SU-DHL-6 (cell line): Measurements from ENCODE around the gene PANK3.

Experiments
- H2AFZ ChIP-seq: fragments of 200-600 bp; sonication (generic); 2 replicates; pipeline ENCODE4 v1.6.1; 2014; ENCODE audit warnings: low read depth, mild to moderate bottlenecking, moderate library complexity, mixed read lengths, antibody characterized with exemption, low read length; ENCODE audit not compliant: severe bottlenecking
- H3F3A ChIP-seq: fragments of 200-600 bp; shearing (Covaris generic); 2 replicates; pipeline ENCODE4 v1.6.0; 2016; ENCODE audit warnings: antibody characterized with exemption, mild to moderate bottlenecking; ENCODE audit not compliant: insufficient read depth
- H3K27ac ChIP-seq: fragments of 200-600 bp; sonication (generic); 2 replicates; pipeline ENCODE4 v1.5.1; 2016; ENCODE audit warnings: low read depth, mild to moderate bottlenecking, low read length, moderate library complexity, mixed read lengths
- H3K27me3 ChIP-seq: fragments of 200-600 bp; sonication (generic), shearing (Covaris generic); 2 replicates; pipeline ENCODE4 v1.6.0; 2014; ENCODE audit warnings: mild to moderate bottlenecking, low read length
- H3K36me3 ChIP-seq: fragments of 200-600 bp; sonication (generic); 2 replicates; pipeline ENCODE4 v1.6.1; 2014; ENCODE audit warnings: mild to moderate bottlenecking, low read length, mixed read lengths
- H3K4me2 ChIP-seq: fragments of 300-600, 200-600 bp; shearing (Covaris generic), sonication (generic); 2 replicates; pipeline ENCODE4 v1.6.0; 2014; ENCODE audit warnings: low read length, low read depth, mild to moderate bottlenecking; ENCODE audit not compliant: poor library complexity, severe bottlenecking
- H3K4me3 ChIP-seq: fragments of 200-600 bp; sonication (generic); 2 replicates; pipeline ENCODE4 v1.5.1; 2014; ENCODE audit warnings: antibody characterized with exemption, low read length, mild to moderate bottlenecking, mixed read lengths; ENCODE audit not compliant: insufficient read depth, poor library complexity, severe bottlenecking
- H3K79me2 ChIP-seq: fragments of 200-600 bp; sonication (generic); 2 replicates; pipeline ENCODE4 v1.6.1; 2014; ENCODE audit warnings: mild to moderate bottlenecking, low read length, moderate library complexity; ENCODE audit not compliant: insufficient read depth
- H3K9ac ChIP-seq: fragments of 200-600 bp; sonication (generic); 2 replicates; pipeline ENCODE4 v1.7.0; 2014; ENCODE audit warnings: mild to moderate bottlenecking, low read length
- H3K9me2 ChIP-seq: fragments of 200-600 bp; sonication (generic); replicated peaks from 2 replicates; pipeline ENCODE4 v1.6.1; 2014; ENCODE audit warnings: low read length; ENCODE audit not compliant: insufficient read depth
- H3K9me3 ChIP-seq: fragments of 200-600 bp; sonication (generic); 2 replicates; pipeline ENCODE4 v1.6.1; 2014; ENCODE audit warnings: low read length, mixed read lengths; ENCODE audit not compliant: insufficient read depth
- H4K20me1 ChIP-seq: fragments of 200-600 bp; sonication (generic); 2 replicates; pipeline ENCODE4 v1.6.1; 2014; ENCODE audit warnings: low read depth, mild to moderate bottlenecking, antibody characterized with exemption, low read length, moderate library complexity, mixed read lengths
- EZH2phosphoT487 ChIP-seq: fragments of 200-600 bp; sonication (generic), shearing (Covaris generic); conservative IDR thresholded peaks from 2 replicates; pipeline ENCODE4 v1.6.1; 2018; ENCODE audit warnings: mild to moderate bottlenecking, antibody characterized with exemption, low read length, moderate library complexity, mixed read lengths
- TF ChIP-seq, protein P1 (sequence below): fragments of 200-600 bp; sonication (generic); IDR thresholded peaks from one replicate; pipeline ENCODE4 v1.5.1; 2017; ENCODE audit warnings: antibody characterized with exemption, mild to moderate bottlenecking, low read length, moderate library complexity; ENCODE audit not compliant: insufficient read depth, poor library complexity, severe bottlenecking

PANK3 gene

DNA sequence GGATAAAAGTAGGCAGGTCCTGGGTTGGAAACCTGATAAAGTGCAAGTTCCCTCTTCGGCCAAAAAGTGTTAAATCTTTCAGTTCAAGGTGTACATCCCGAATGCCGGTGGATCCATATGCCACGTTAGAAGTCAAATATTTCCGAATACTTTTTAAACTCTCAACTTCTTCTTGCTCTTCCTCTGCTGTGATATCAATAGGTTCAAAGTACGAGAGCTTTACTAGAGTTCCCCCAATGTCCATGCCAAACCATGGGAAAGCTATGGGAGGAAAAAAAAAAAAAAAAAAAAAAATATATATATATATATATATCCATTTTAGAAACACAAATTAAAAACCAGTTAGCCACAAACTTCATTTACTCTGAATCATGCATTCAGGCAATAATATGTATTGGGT lies 10.4 kb downstream of the PANK3 start:
- no peaks in the 10 kb centered on the region for H3K27me3 ChIP-seq

DNA sequence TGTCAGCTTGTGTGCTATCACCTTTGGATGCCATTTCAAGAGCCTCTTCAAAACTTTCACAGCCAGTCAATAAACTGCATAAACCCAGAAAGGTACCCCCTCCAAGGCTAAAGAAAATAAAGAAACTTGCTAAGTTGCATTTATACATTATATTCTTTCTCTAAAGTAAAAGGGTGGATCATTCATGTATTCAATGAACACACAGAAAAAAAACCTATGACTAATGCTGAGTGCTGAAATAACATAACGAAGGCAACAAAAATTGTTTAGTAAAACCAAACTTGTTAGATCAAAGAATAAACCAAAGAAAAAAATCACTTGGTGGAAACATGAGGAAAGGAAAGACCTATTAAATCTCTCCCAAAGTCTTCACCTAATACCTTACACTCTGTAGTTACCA lies 15.2 kb downstream of the PANK3 start:
- Histone ChIP-seq H4K20me1 (peaks cover 50% of the 10 kb centered on the region), H3K79me2 (peaks cover 67% of the 10 kb centered on the region)

More for the DNA sequence above, 10.4 kb downstream of the PANK3 start:
- H3K4me3 ChIP-seq: no peak overlapping the region
- no peak overlapping the region for H3K4me2 ChIP-seq
- H3K9ac ChIP-seq: no peak overlapping the region
- H3K36me3 ChIP-seq: peaks cover 40% of the 10 kb centered on the region; the same call in 1 of the 2 replicates
- TF ChIP-seq, protein P1, sequence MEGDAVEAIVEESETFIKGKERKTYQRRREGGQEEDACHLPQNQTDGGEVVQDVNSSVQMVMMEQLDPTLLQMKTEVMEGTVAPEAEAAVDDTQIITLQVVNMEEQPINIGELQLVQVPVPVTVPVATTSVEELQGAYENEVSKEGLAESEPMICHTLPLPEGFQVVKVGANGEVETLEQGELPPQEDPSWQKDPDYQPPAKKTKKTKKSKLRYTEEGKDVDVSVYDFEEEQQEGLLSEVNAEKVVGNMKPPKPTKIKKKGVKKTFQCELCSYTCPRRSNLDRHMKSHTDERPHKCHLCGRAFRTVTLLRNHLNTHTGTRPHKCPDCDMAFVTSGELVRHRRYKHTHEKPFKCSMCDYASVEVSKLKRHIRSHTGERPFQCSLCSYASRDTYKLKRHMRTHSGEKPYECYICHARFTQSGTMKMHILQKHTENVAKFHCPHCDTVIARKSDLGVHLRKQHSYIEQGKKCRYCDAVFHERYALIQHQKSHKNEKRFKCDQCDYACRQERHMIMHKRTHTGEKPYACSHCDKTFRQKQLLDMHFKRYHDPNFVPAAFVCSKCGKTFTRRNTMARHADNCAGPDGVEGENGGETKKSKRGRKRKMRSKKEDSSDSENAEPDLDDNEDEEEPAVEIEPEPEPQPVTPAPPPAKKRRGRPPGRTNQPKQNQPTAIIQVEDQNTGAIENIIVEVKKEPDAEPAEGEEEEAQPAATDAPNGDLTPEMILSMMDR: no peak
- TF ChIP-seq EZH2phosphoT487: no peak
- H3K79me2 ChIP-seq: peaks cover 88% of the 10 kb centered on the region
- no peak overlapping the region for H3K27ac ChIP-seq
- no peaks in the 10 kb centered on the region for H3K9me3 ChIP-seq
- peaks cover 4% of the 10 kb centered on the region; the same call in 1 of the 2 replicates for H3F3A ChIP-seq
- peaks cover 53% of the 10 kb centered on the region for H4K20me1 ChIP-seq
- no peaks in the 10 kb centered on the region for H3K9me2 ChIP-seq
- no peak overlapping the region for H2AFZ ChIP-seq

DNA sequence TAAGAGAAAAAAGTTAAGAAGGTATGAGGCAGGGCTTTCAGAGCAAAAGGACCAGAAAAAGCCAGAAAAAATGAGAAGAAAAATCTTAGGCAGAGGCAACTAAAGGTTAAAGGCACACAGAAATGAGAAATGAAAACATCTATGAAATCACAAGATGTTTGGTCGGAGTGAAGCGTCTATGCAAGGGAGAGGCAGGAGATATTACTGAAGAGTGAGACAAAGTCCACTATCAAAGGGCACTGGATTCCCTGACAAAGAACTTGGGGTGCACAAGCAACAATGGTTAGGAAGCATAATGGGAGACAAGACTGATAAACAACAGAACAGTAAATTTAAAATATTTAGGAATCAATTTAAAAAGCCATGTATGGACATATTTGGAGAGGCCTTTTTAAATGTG lies 16.9 kb downstream of the PANK3 start:
- no peaks in the 10 kb centered on the region for H3K9me2 ChIP-seq
- H3K9ac ChIP-seq: no peak overlapping the region
- no peak overlapping the region for H2AFZ ChIP-seq
- H3K4me3 ChIP-seq: no peak overlapping the region
- no peak overlapping the region for H3K27ac ChIP-seq
- H4K20me1 ChIP-seq: peaks cover 36% of the 10 kb centered on the region
- H3K27me3 ChIP-seq: no peaks in the 10 kb centered on the region
- H3K79me2 ChIP-seq: peaks cover 50% of the 10 kb centered on the region
- H3K9me3 ChIP-seq: no peaks in the 10 kb centered on the region
- H3K36me3 ChIP-seq: peaks cover 69% of the 10 kb centered on the region
- no peaks in the 10 kb centered on the region for H3F3A ChIP-seq
- TF ChIP-seq, protein P1: no peak
- TF ChIP-seq EZH2phosphoT487: no peak
- no peak overlapping the region for H3K4me2 ChIP-seq

More for the DNA sequence above, 15.2 kb downstream of the PANK3 start:
- Histone ChIP-seq H3K9ac (no peak overlapping the region), H3K36me3 (peaks cover 74% of the 10 kb centered on the region), H3K27ac (no peak overlapping the region), H3F3A (no peaks in the 10 kb centered on the region), H3K9me2 (no peaks in the 10 kb centered on the region), H3K4me3 (no peak overlapping the region), H3K9me3 (no peaks in the 10 kb centered on the region), H3K27me3 (no peaks in the 10 kb centered on the region), H2AFZ (no peak overlapping the region), H3K4me2 (no peak overlapping the region)
- TF ChIP-seq, protein P1: no peak
- no peak for TF ChIP-seq EZH2phosphoT487
